K562 (cell line): ENCODE measurements around the gene ZNF180. TPM values are rescaled to one million over a fixed set of nuclear protein-coding genes. Genes with fewer than 3 reads are reported as not detected.

Experiments
- ATAC-seq: fragments of 200-7000 bp; cut with Tn5 transposase; 3 replicates; pipeline ENCODE4 v1.9.1; 2020; ENCODE audit warnings: moderate library complexity
- BruUV-seq: library from RNA; stranded (reverse); fragments of 400-500 nt; replicated peaks from 2 replicates; lab custom pipeline; 2021; lab: Mats Ljungman, UMichigan
- CTCF ChIA-PET: fragments of 300-600 bp; formaldehyde crosslinking; extraction: SDS; loops from one replicate; lab custom pipeline; 2021; ENCODE audit warnings: low intra/inter-chr PET ratio; lab: Yijun Ruan, JAX
- POLR2A ChIA-PET: fragments of 300-600, 350-650 bp; sonication (Branson Sonifier 250); formaldehyde crosslinking; extraction: SDS; loops from one replicate; lab custom pipeline; 2021; ENCODE audit warnings: antibody characterized with exemption, inconsistent platforms; lab: Yijun Ruan, JAX
- DNase-seq, 4 experiments: peaks; one replicate each; pipeline versions ENCODE4 v3.0.0 to v3.0.0-alpha.2; 2011 to 2018; ENCODE audit warnings: low spot score in 3 of 4, mixed read lengths in 3 of 4; ENCODE audit errors: extremely low read depth in 1 of 4
- FAIRE-seq: peaks from 2 replicates; lab custom pipeline; 2011; peaks lifted over from hg19 to GRCh38; lab: Jason Lieb, UNC
- H2AFZ ChIP-seq: 2 replicates; pipeline ENCODE4 v1.6.0; 2011; ENCODE audit warnings: low read depth, low read length, control low read depth, inconsistent platforms
- H3K27ac ChIP-seq: fragments of 200-600 bp; 3 replicates; pipeline ENCODE4 v1.8.0; 2011; ENCODE audit warnings: low read depth, mild to moderate bottlenecking, control low read depth, inconsistent platforms, low read length, moderate library complexity, mixed read lengths; ENCODE audit errors: extremely low read depth
- H3K27me3 ChIP-seq, 2 experiments: fragments of 300-600 bp in 1 of 2; 2 replicates in 1 of 2; 3 replicates in 1 of 2; pipeline versions ENCODE4 v1.6.0 to v1.8.0; 2011; ENCODE audit warnings: inconsistent platforms in 2 of 2, low read length in 2 of 2, mild to moderate bottlenecking in 1 of 2, mixed read lengths in 1 of 2, moderate library complexity in 1 of 2; ENCODE audit not compliant: control insufficient read depth in 2 of 2, insufficient read depth in 2 of 2
- H3K36me3 ChIP-seq: fragments of 300-600 bp; 3 replicates; pipeline ENCODE4 v1.8.0; 2011; ENCODE audit warnings: mild to moderate bottlenecking, low read length, inconsistent platforms; ENCODE audit not compliant: control insufficient read depth, insufficient read depth
- H3K4me1 ChIP-seq, 2 experiments: fragments of 200-600 bp in 1 of 2; replicated peaks in 1 of 2; 2 replicates in 1 of 2; 3 replicates in 1 of 2; pipeline versions ENCODE4 v1.5.1 to v1.8.0; 2011; ENCODE audit warnings: inconsistent platforms in 2 of 2, low read length in 2 of 2, mild to moderate bottlenecking in 1 of 2, mixed read lengths in 1 of 2, moderate library complexity in 1 of 2; ENCODE audit not compliant: control insufficient read depth in 2 of 2, insufficient read depth in 2 of 2
- H3K4me2 ChIP-seq: 2 replicates; pipeline ENCODE4 v1.6.1; 2011; ENCODE audit warnings: low read length, control low read depth, inconsistent platforms, mixed read lengths; ENCODE audit not compliant: insufficient read depth
- H3K4me3 ChIP-seq: fragments of 200-600 bp; sonication (generic), shearing (Covaris generic); 2 replicates; pipeline ENCODE4 v1.5.1; 2016; ENCODE audit warnings: control low read depth, inconsistent platforms
- H3K79me2 ChIP-seq: fragments of 200-600 bp; 3 replicates; pipeline ENCODE4 v1.8.0; 2011; ENCODE audit warnings: low read length, inconsistent platforms; ENCODE audit not compliant: control insufficient read depth, insufficient read depth
- H3K9ac ChIP-seq, 2 experiments: 2 replicates each; pipeline versions ENCODE4 v1.6.0 to v1.6.1; 2011; ENCODE audit warnings: low read depth in 2 of 2, low read length in 2 of 2, control low read depth in 1 of 2, inconsistent platforms in 1 of 2, mild to moderate bottlenecking in 1 of 2, mixed read lengths in 1 of 2; ENCODE audit not compliant: insufficient read depth in 1 of 2
- H3K9me1 ChIP-seq: one replicate; pipeline ENCODE4 v1.6.0; 2011; ENCODE audit warnings: inconsistent platforms, mild to moderate bottlenecking, low read length, moderate library complexity; ENCODE audit not compliant: control insufficient read depth, insufficient read depth
- H3K9me3 ChIP-seq: replicated peaks from 2 replicates; pipeline ENCODE4 v1.5.1; 2011; ENCODE audit warnings: low read depth, low read length, inconsistent platforms; ENCODE audit not compliant: control insufficient read depth, insufficient read depth
- H4K20me1 ChIP-seq: replicated peaks from 2 replicates; pipeline ENCODE4 v1.6.1; 2011; ENCODE audit warnings: low read length, inconsistent platforms, mixed read lengths; ENCODE audit not compliant: control insufficient read depth, insufficient read depth
- POLR3G ChIP-seq: IDR thresholded peaks from 2 replicates; pipeline ENCODE4 v1.6.1; 2011; ENCODE audit not compliant: insufficient read length, insufficient replicate concordance; ENCODE audit errors: extremely low read depth
- TAF15 ChIP-seq: fragments of 200-400 bp; formaldehyde crosslinking; IDR thresholded peaks from 2 replicates; pipeline ENCODE4 v1.6.1; 2017; ENCODE audit warnings: mild to moderate bottlenecking, low read depth, low read length, moderate library complexity
- TBL1XR1 ChIP-seq, 2 experiments: IDR thresholded peaks; 2 replicates each; pipeline ENCODE4 v1.6.1; 2012; ENCODE audit warnings: improper control_type of control experiment in 2 of 2, low read length in 2 of 2, mild to moderate bottlenecking in 1 of 2
- YY1 ChIP-seq, 3 experiments: IDR thresholded peaks; 2 replicates each; pipeline ENCODE4 v1.6.1; 2011; ENCODE audit warnings: low read length in 2 of 3, mild to moderate bottlenecking in 2 of 3, moderate library complexity in 2 of 3, borderline replicate concordance in 1 of 3, control low read depth in 1 of 3, low read depth in 1 of 3; ENCODE audit not compliant: insufficient read depth in 3 of 3, insufficient replicate concordance in 2 of 3, control insufficient read depth in 1 of 3, insufficient read length in 1 of 3; ENCODE audit errors: extremely low read depth in 1 of 3
- ZC3H8 ChIP-seq: fragments of 450-650 bp; IDR thresholded peaks from 2 replicates; pipeline ENCODE4 v1.6.1; 2017
- ZNF174 ChIP-seq: fragments of 250-450 bp; sonication (Bioruptor Pico); IDR thresholded peaks from 2 replicates; pipeline ENCODE4 v1.4.0; 2020; ENCODE audit warnings: mild to moderate bottlenecking
- ZNF431 ChIP-seq: sonication (generic); formaldehyde crosslinking; IDR thresholded peaks from 2 replicates; pipeline ENCODE4 v1.8.0; 2022; ENCODE audit warnings: mild to moderate bottlenecking, missing genetic modification reagents
- ZNF609 ChIP-seq: sonication (generic); formaldehyde crosslinking; IDR thresholded peaks from 2 replicates; pipeline ENCODE4 v1.8.1; 2023; ENCODE audit warnings: missing genetic modification reagents, mild to moderate bottlenecking, borderline replicate concordance
- WGBS: fragments of 100-300 bp; shearing (Covaris generic); methylation state at CpG from one replicate; pipeline ENCODE4 v1.1.6; 2016; ENCODE audit warnings: low coverage, mixed read lengths; ENCODE audit not compliant: insufficient coverage; ENCODE audit errors: missing lambda C conversion rate; 5-methylcytosine and 5-hydroxymethylcytosine counted together
- in situ Hi-C: fragments of 300-500 bp; cut with MboI; formaldehyde crosslinking; loops from 4 replicates; pipeline ENCODE4 v1.15.0; 2018; ENCODE audit warnings: inconsistent platforms, mixed read lengths
- intact Hi-C: fragments of 100-400 bp; cut with micrococcal nuclease; formaldehyde crosslinking; loops from 2 replicates; pipeline ENCODE4 v1.14.2; 2022
- polyA plus RNA-seq, 8 experiments: library from polyadenylated mRNA; depleted of rRNA in 4 of 8; stranded (reverse) in 5 of 8; unstranded in 3 of 8; fragments of >200 nt; fragmentation: Nextera tagmentation in 2 of 8; fragmentation: Illumina TruSeq in 1 of 8; extraction: Ambion mirVana in 2 of 8; extraction: Trizol in 1 of 8; gene quantifications; 2 replicates each; pipeline versions ENCODE4 v1.2.1 to v1.2.3, GENCODE V29; 2011 to 2014; ENCODE audit warnings: inconsistent platforms in 1 of 8, missing spikeins in 1 of 8
- total RNA-seq, 7 experiments: library from RNA; depleted of rRNA in 6 of 7; stranded (reverse); fragments of >200 nt in 6 of 7; fragmentation: Illumina TruSeq in 2 of 7; extraction: Trizol in 2 of 7; gene quantifications; 2 replicates each; pipeline versions ENCODE4 v1.2.1 to v1.2.3, GENCODE V29; 2011 to 2021; ENCODE audit warnings: low replicate concordance in 1 of 7
- TF ChIP-seq, protein P1 (sequence below), 2 experiments: fragments of 450-650 bp; conservative IDR thresholded peaks; 2 replicates each; pipeline ENCODE4 v1.6.1; 2017; ENCODE audit warnings: mild to moderate bottlenecking in 2 of 2, moderate library complexity in 2 of 2
- TF ChIP-seq, protein P2 (sequence below): fragments of 250-450 bp; sonication (Bioruptor Pico); IDR thresholded peaks from 2 replicates; pipeline ENCODE4 v1.5.0; 2021; ENCODE audit warnings: mild to moderate bottlenecking, moderate library complexity

Gene ZNF180
- total and polyA plus RNA-seq, 9 of the 15 experiments (the other 6 are each of a cell fraction or from before 2014, with no cell fraction given), result 1.8 to 8.7 (median 5.9) TPM

DNA sequence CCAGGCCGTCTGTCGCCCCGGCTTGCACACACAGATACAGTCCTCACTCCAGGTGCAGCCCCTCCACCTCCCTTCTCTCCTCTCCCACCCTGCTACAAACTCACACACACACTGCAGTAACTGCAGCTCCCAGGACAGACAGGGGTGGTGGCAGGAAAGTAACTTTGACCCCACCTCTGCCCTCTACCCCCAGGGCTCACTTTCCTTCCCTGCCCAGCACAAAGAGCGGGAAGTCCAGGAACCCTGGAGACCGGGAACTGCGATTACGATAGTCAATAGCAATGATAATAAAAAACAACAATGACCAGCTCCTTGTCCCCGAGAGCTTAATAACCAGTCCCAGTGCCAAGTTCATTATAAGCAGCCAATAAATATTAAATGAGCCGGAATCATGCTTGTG lies 29.2 kb upstream of the ZNF180 start, which contains the start of gene CEACAM20:
CEACAM20 (minus strand) TSS at position 140 of the 400 bp plus-strand sequence. CDS start 166 bp downstream, outside the sequence.
- no peak for DNase-seq
- no peak for ATAC-seq
- Histone ChIP-seq H3K36me3 (no peaks in the 10 kb centered on the region), H2AFZ (no peak within 1 kb of the TSS), H3K9me3 (no peaks in the 10 kb centered on the region), H4K20me1 (no peaks in the 10 kb centered on the region), H3K79me2 (no peaks in the 10 kb centered on the region), H3K4me3 (no peak within 1 kb of the TSS), H3K27me3 (peaks cover 26 to 52% of the 10 kb centered on the region in 2 experiments; a peak in 4 of 5 replicates), H3K9me1 (no peaks in the 10 kb centered on the region), H3K4me2 (no peak within 1 kb of the TSS), H3K4me1 (no peaks in the 10 kb centered on the region), H3K9ac (no peak within 1 kb of the TSS), H3K27ac (no peak within 1 kb of the TSS)
- WGBS, result under 1% methylated on average over 9 of the region's 9 CpGs
- FAIRE-seq, result no peak
- BruUV-seq, result no TSS peak
- ChIA-PET POLR2A (interaction anchor here (1.3 kb wide), 2 partner anchors 10 to 19 kb away, joined by 4 to 5 read pairs; no protein-coding TSS in a partner anchor), CTCF (no interaction called here)
- TF ChIP-seq TAF15 (no peak), ZNF609 (no peak), ZNF431 (no peak), POLR3G (no peak), ZC3H8 (no peak), ZNF174 (no peak), YY1 (IDR thresholded peaks at IDR 0.05; ENCODE audit: borderline replicate concordance in 1 of 3, control insufficient read depth in 1 of 3, extremely low read depth in 1 of 3, insufficient read depth in 3 of 3, insufficient read length in 1 of 3, insufficient replicate concordance in 2 of 3, low read depth in 1 of 3, low read length in 2 of 3) (no peak), TBL1XR1 (IDR thresholded peaks at IDR 0.05; ENCODE audit: low read length in 2 of 2) (no peak)
- TF ChIP-seq, protein P1, sequence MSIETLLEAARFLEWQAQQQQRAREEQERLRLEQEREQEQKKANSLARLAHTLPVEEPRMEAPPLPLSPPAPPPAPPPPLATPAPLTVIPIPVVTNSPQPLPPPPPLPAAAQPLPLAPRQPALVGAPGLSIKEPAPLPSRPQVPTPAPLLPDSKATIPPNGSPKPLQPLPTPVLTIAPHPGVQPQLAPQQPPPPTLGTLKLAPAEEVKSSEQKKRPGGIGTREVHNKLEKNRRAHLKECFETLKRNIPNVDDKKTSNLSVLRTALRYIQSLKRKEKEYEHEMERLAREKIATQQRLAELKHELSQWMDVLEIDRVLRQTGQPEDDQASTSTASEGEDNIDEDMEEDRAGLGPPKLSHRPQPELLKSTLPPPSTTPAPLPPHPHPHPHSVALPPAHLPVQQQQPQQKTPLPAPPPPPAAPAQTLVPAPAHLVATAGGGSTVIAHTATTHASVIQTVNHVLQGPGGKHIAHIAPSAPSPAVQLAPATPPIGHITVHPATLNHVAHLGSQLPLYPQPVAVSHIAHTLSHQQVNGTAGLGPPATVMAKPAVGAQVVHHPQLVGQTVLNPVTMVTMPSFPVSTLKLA (conservative IDR thresholded peaks at IDR 0.05), result no peak
- TF ChIP-seq, protein P2, sequence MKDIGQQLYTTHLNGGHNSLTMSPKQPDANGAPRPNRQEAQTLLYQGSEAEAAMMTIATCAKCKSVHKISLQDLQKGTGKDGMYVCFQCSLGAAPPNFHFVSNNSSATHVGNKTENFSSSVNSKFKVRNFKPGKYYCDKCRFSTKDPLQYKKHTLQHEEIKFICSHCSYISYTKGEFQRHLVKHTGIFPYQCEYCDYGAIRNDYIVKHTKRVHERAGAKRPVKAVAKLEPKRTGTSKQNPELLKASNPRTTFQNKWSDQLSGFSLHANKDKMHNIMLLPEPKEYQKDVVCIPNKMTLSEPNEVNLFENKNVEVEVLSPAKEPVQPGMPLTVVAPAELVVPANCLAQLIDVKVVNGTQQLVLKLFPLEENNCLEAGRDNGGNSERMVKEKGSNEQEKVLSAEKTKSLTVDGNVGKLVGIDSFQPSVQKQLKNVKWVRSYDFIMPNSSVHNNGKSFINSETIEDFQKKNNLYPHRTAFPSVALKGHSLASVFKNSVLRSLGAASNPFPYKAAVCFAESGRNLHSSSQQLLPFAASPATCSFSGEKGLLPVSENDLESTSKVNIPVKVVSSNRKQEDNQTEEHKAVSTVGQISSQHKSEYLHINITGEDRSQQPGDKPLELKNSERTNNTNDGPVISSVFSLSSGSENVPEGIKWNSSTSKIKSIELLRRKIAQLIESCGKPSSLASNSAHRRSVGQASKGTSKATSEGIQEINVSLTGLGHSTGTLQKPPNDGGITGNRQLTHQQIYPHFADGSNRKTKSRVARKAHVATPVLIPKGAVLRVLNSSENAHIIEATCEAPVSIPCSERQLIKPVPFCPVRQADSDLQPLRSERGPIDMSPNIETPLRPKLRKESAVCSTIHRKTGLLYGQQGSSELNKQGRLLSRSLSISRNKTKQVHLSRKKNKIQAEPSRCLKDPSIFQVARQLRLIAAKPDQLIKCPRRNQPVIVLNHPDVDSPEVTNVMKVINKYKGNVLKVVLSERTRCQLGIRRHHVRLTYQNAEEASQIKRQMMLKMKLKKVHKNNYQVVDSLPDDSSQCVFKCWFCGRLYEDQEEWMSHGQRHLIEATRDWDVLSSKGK (CRISPR knock-in tag), result no peak
- intact Hi-C loops, result no loop called here
- in situ Hi-C loops, result no loop called here
